ENCODE results near the gene ZNF775.

The ZNF775 gene

GRCh38 chr7:150377196-150377595 is 1.9 kb upstream of the ZNF775 start:
- H3K36me3 ChIP-seq: peaks cover 22% of the 10 kb centered on the region
- H3K9me3 ChIP-seq: no peaks in the 10 kb centered on the region
- H3K4me3 ChIP-seq (ENCODE audit: low read depth in 1 of 2, low read length in 1 of 2): no peak overlapping the region
- no peaks in the 10 kb centered on the region for H3K27me3 ChIP-seq
- TF ChIP-seq, protein P1, sequence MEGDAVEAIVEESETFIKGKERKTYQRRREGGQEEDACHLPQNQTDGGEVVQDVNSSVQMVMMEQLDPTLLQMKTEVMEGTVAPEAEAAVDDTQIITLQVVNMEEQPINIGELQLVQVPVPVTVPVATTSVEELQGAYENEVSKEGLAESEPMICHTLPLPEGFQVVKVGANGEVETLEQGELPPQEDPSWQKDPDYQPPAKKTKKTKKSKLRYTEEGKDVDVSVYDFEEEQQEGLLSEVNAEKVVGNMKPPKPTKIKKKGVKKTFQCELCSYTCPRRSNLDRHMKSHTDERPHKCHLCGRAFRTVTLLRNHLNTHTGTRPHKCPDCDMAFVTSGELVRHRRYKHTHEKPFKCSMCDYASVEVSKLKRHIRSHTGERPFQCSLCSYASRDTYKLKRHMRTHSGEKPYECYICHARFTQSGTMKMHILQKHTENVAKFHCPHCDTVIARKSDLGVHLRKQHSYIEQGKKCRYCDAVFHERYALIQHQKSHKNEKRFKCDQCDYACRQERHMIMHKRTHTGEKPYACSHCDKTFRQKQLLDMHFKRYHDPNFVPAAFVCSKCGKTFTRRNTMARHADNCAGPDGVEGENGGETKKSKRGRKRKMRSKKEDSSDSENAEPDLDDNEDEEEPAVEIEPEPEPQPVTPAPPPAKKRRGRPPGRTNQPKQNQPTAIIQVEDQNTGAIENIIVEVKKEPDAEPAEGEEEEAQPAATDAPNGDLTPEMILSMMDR (IDR thresholded peaks at IDR 0.05): no peak
- peaks cover 27 to 30% of the 10 kb centered on the region in 2 experiments for H3K4me1 ChIP-seq (ENCODE audit: control insufficient read depth in 1 of 2, insufficient read depth in 1 of 2, low read depth in 1 of 2, low read length in 1 of 2)
- peak overlapping the region; percentile 90 for H3K27ac ChIP-seq

GRCh38 chr7:150377635-150378034 is 1.5 kb upstream of the ZNF775 start:
- Histone ChIP-seq H3K27ac (peak overlapping the region; percentile 90), H3K4me3 (ENCODE audit: low read depth in 1 of 2, low read length in 1 of 2) (no peak overlapping the region), H3K4me1 (ENCODE audit: control insufficient read depth in 1 of 2, insufficient read depth in 1 of 2, low read depth in 1 of 2, low read length in 1 of 2) (peaks cover 27 to 30% of the 10 kb centered on the region in 2 experiments), H3K27me3 (no peaks in the 10 kb centered on the region), H3K36me3 (peaks cover 18% of the 10 kb centered on the region), H3K9me3 (no peaks in the 10 kb centered on the region)
- TF ChIP-seq, protein P1 (IDR thresholded peaks at IDR 0.05): no peak

- Histone ChIP-seq H3K9me3 (no peaks in the 10 kb centered on the region), H3K36me3 (peaks cover 11% of the 10 kb centered on the region), H3K27me3 (no peaks in the 10 kb centered on the region), H3K27ac (peak overlapping the region; percentile 90), H3K4me3 (ENCODE audit: low read depth in 1 of 2, low read length in 1 of 2) (peak overlapping the region; percentile 94 to 100), H3K4me1 (ENCODE audit: control insufficient read depth in 1 of 2, insufficient read depth in 1 of 2, low read depth in 1 of 2, low read length in 1 of 2) (peaks cover 31 to 32% of the 10 kb centered on the region in 2 experiments)
- TF ChIP-seq, protein P1 (IDR thresholded peaks at IDR 0.05): no peak
Measured at GRCh38 chr7:150378115-150378852, 846 bp upstream of the ZNF775 start.

GRCh38 chr7:150379441-150380379 is 580 bp downstream of the ZNF775 start:
- Histone ChIP-seq H3K36me3 (no peaks in the 10 kb centered on the region), H3K27ac (peak overlapping the region; percentile 90), H3K4me1 (ENCODE audit: control insufficient read depth in 1 of 2, insufficient read depth in 1 of 2, low read depth in 1 of 2, low read length in 1 of 2) (peaks cover 42 to 45% of the 10 kb centered on the region in 2 experiments), H3K9me3 (no peaks in the 10 kb centered on the region), H3K4me3 (ENCODE audit: low read depth in 1 of 2, low read length in 1 of 2) (peak overlapping the region; percentile 94 to 100), H3K27me3 (no peaks in the 10 kb centered on the region)
- TF ChIP-seq, protein P1 (IDR thresholded peaks at IDR 0.05): no peak

DNA sequence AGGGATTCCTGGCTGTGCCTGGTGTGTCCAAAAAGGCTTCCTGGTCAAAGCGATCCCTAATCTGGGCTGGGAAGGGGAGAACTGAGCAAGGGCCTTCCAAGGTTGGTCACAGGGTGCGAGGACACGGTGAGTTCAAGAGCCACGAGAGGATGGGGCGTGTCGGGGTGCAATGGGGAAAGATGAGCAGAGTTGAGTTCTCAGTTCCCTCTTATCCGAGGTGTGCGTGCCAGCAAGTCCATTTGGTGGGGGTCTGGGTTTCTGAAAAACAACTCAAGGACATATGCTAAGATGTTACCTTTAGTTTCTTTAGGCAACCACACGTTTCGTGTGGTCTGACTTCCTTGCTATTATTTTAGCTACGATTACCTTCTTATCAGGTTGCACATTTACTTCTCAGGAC is 1.3 kb downstream of the ZNF775 start:
- peak overlapping the region; percentile 90 for H3K27ac ChIP-seq
- peaks cover 50 to 53% of the 10 kb centered on the region in 2 experiments for H3K4me1 ChIP-seq (ENCODE audit: control insufficient read depth in 1 of 2, insufficient read depth in 1 of 2, low read depth in 1 of 2, low read length in 1 of 2)
- no peaks in the 10 kb centered on the region for H3K27me3 ChIP-seq
- TF ChIP-seq, protein P1 (IDR thresholded peaks at IDR 0.05): no peak
- H3K4me3 ChIP-seq (ENCODE audit: low read depth in 1 of 2, low read length in 1 of 2): peak overlapping the region in 1 of 2 experiments; percentile 94
- no peaks in the 10 kb centered on the region for H3K36me3 ChIP-seq
- H3K9me3 ChIP-seq: no peaks in the 10 kb centered on the region

Measured in neutrophil (primary cell).